GM10266 (cell line): Measurements from ENCODE around the gene PLCH2.

Source experiments
- DNase-seq: peaks from one replicate; pipeline ENCODE4 v3.0.0; 2012; ENCODE audit errors: extremely low spot score
- TF ChIP-seq, protein P1 (sequence below): IDR thresholded peaks from 2 replicates; pipeline ENCODE4 v1.5.1; 2012; ENCODE audit warnings: mild to moderate bottlenecking, low read depth; ENCODE audit not compliant: control insufficient read depth, insufficient read depth; ENCODE audit errors: missing control alignments

PLCH2 gene

DNA sequence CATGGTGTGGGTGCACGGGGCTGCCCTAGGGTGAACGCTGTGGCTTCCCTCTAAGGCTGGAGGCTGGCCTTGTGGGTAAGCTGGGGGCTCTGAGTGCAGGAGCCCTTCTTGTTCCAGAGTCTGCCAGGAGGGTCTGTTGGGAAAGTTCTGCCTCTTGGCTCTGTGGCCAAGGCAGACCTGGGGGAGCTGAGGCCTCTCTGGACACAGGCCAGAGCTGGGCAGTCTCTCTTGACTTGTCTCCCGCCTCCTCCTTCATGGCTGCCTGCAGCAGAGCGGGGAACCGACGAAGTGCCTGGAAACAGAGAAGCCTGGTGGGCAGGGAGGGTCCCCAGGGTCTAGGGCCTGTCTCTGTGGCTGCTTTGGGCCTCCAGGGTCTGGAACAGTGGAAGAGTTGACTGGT is 33.4 kb upstream of the PLCH2 start:
- TF ChIP-seq, protein P1, sequence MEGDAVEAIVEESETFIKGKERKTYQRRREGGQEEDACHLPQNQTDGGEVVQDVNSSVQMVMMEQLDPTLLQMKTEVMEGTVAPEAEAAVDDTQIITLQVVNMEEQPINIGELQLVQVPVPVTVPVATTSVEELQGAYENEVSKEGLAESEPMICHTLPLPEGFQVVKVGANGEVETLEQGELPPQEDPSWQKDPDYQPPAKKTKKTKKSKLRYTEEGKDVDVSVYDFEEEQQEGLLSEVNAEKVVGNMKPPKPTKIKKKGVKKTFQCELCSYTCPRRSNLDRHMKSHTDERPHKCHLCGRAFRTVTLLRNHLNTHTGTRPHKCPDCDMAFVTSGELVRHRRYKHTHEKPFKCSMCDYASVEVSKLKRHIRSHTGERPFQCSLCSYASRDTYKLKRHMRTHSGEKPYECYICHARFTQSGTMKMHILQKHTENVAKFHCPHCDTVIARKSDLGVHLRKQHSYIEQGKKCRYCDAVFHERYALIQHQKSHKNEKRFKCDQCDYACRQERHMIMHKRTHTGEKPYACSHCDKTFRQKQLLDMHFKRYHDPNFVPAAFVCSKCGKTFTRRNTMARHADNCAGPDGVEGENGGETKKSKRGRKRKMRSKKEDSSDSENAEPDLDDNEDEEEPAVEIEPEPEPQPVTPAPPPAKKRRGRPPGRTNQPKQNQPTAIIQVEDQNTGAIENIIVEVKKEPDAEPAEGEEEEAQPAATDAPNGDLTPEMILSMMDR: no peak

DNA sequence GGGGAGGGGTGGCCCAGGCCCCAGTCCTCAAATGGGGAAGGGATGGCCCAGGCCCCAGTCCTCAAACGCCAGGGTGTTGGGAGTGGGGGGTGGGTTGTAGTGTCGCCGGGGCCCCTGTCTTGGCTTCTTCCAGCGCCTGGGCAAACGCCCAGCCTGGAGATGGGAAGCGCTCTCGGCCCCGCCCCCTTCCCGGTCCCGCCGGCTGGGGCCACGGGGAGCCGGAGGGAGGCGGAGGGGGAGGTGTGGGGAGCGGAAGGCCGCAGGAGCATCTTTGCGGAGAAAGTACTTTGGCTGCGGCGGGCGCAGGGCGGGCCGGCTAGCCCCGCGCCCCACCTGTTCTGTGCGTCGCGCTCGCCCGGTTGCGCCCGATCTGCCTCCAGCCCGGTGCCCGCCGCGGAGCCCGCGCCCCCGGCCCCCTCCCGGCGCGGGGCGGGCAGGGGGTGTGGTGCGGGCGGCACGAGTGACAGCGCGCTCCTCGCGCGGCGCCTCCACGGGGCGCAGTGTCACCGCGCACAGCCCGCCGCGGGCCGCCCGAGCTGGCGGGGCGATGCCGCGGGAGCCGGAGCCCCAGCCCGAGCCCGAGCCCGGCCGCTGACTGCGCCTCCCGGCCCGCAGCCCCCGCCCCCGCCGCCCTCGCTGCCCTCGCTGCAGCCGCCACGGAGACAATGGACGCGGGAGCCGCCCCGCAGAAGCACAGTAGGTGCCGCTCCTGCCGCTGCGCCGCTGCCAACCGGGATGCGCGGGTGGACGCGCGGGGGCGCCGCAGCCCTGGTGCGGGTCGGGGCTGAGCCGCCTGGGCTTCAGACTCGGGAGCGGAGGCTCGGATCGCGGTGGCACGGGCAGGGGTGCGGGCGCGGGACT is 32.6 kb upstream of the PLCH2 start:
- DNase-seq: no peak
- TF ChIP-seq, protein P1: peak; percentile 12

More for the DNA sequence above, 33.4 kb upstream of the PLCH2 start:
- no peak for DNase-seq

DNA sequence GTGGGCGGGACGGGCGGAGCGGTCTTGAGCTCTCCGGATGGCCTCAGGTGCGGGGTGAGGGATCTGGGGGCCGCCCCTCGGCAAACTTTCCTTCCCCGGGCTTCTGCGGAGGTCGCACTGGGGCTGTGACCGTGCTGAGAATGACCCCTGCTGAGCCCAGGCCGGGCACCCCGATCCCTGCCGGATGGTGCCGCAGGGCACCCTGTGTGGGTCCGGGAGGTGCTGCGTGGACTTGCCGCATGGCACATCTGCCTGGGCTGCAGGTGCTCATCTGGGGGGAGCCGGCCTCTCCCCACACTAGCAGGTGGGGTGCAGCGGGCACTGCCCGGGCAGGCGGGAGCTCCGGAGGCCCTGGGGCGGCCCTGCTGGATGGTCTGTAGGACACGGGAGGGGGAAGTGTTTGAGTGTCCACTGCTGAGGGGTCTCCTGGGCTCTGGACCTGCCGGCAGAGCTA is 31.9 kb upstream of the PLCH2 start:
- TF ChIP-seq, protein P1: no peak
- no peak for DNase-seq

DNA sequence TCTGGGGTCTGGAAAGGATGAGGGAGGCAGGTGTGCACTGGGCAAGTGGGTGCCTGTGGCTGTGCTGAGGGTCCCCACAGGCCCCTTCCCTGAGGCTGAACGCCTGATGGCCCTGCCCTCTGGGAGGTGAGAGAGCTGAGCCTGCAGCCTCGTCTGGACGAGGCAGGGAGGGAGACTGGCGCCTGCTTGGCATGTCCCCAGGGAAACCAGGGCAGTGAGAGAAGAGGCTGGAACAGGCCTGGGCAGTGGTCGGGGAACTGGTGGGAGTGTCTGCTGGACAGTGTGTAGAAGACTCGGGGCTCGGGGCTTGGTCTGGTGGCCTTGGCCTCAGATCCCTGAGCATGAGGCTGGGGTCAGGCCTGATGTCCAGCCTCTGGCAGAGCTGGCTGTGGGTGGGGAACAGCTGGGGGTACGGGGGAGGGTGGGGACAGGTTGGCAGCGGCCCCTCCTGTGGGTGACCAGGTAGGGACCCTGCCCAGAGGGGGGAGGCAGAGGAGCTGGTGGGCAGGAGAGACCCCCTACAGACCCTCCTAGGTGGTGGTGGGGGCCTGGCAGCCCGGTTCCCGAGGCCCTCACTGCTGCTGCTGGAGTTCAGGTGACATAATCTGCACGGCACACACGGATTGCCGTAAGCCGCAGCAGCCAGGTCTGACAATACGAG is 30.8 kb upstream of the PLCH2 start:
- no peak for DNase-seq
- TF ChIP-seq, protein P1: no peak

DNA sequence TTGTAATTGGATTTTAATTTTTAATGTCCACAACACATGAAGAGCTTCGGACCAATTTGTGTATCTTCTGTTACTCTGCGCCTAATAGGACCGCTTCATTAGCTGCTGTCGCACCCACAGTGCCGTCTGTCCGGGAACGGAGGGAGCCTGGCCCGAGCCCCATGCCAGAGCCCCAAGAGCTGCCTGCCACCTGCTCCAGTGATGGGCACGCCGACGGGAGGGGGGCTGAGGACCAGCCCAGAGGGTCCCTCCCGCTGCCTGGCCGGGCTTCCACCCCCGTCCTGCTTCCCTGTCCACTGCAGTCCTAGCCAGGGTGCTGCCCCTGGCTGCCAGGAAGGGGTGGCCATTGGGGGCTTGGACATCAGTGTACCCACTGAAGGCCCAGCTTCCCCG is 30.3 kb upstream of the PLCH2 start:
- no peak for DNase-seq
- TF ChIP-seq, protein P1: no peak

DNA sequence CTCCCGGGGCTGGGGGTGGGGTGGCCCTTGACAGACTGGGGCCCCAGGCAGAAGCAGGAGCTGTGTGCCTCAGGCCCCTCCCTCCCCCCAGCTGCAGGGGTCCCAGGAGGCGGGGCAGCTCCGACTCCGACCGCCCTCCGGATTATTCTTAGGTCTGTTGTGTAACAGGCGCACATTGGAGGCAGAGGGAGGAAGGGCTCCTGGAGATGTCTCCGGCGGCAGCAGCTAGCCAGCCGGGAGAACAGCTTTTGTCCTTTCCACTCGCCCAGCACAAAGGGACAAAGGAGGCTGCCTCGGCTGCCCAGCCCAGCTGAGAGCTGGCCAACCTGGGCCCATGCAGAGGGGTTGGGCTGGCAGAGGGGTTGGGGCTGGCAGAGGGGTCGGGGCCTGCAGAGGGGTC is 29.7 kb upstream of the PLCH2 start:
- TF ChIP-seq, protein P1: no peak
- no peak for DNase-seq

DNA sequence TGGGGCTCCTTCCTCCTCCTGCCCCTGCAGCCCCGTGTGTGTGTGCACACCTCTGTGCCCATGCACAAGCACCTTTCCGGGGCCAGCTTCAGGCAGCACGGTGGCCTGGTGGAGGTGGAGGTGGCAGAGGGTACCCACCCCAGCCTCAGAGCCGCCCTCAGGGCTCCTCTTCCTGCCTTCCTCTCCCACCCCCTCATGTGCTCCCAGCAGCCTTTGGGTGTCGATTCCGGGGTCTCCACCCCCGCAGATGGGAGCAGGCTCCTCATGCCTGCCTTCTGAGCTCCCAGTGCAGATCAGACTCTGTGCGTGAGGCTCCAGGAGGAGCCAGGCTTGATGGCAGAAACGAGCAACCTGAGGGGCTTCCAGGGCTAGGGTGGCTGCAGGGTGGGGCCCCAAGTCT is 29.2 kb upstream of the PLCH2 start:
- no peak for DNase-seq
- TF ChIP-seq, protein P1: no peak
